ENCODE data around the gene EPB41L1.

- TF ChIP-seq CTCF (IDR thresholded peaks at IDR 0.05 in 2 of 3, conservative IDR thresholded peaks at IDR 0.05 in 1 of 3; ENCODE audit: borderline replicate concordance in 1 of 3, insufficient read depth in 1 of 3, low read depth in 2 of 3, low read length in 2 of 3) (no peak), EZH2phosphoT487 (IDR thresholded peaks at IDR 0.05; ENCODE audit: borderline replicate concordance) (no peak), CBX3 (IDR thresholded peaks at IDR 0.05; ENCODE audit: low read depth) (no peak), JUND (IDR thresholded peaks at IDR 0.05) (no peak), POLR2AphosphoS5 (IDR thresholded peaks at IDR 0.05; ENCODE audit: low read depth, low read length) (no peak), ZNF274 (IDR thresholded peaks at IDR 0.05; ENCODE audit: low read depth, low read length) (no peak), POLR2A (IDR thresholded peaks at IDR 0.05; ENCODE audit: borderline replicate concordance, extremely low read depth, insufficient read depth, insufficient read length) (no peak), FOSL1 (IDR thresholded peaks at IDR 0.05; ENCODE audit: low read depth) (no peak), RAD21 (IDR thresholded peaks at IDR 0.05; ENCODE audit: low read depth) (no peak), MAX (IDR thresholded peaks at IDR 0.05) (no peak), SP1 (IDR thresholded peaks at IDR 0.05; ENCODE audit: low read depth) (no peak)
Observed at GRCh38 chr20:36181934-36182603, 27.5 kb downstream of the EPB41L1 start.
